Nephron (organoid): ENCODE measurements around the gene BTBD8.

ENCODE experiments used
- H3K27ac Mint-ChIP-seq, 3 experiments: 2 replicates each; pipeline ENCODE4 v1.8.0; 2020; ENCODE audit warnings: mixed read lengths in 3 of 3, mild to moderate bottlenecking in 2 of 3, moderate library complexity in 1 of 3
- H3K27me3 Mint-ChIP-seq: 2 replicates; pipeline ENCODE4 v1.8.0; 2021; ENCODE audit warnings: low read depth, mild to moderate bottlenecking, moderate library complexity, mixed read lengths
- H3K36me3 Mint-ChIP-seq: 2 replicates; pipeline ENCODE4 v1.8.0; 2020; ENCODE audit warnings: low read depth, mixed read lengths
- H3K4me1 Mint-ChIP-seq: 2 replicates; pipeline ENCODE4 v1.8.0; 2020; ENCODE audit warnings: mixed read lengths
- H3K4me3 Mint-ChIP-seq, 3 experiments: 2 replicates each; pipeline ENCODE4 v1.8.0; 2020; ENCODE audit warnings: mild to moderate bottlenecking in 3 of 3, mixed read lengths in 3 of 3, moderate library complexity in 2 of 3
- H3K9me3 Mint-ChIP-seq: 2 replicates; pipeline ENCODE4 v1.8.0; 2020; ENCODE audit warnings: mixed read lengths
- CTCF ChIP-seq, 3 experiments: fragments of 200-600 bp; sonication (generic); IDR thresholded peaks; one replicate each; pipeline ENCODE4 v1.5.0; 2021; ENCODE audit warnings: antibody characterized with exemption in 3 of 3; ENCODE audit not compliant: unreplicated experiment in 3 of 3

BTBD8 gene

DNA sequence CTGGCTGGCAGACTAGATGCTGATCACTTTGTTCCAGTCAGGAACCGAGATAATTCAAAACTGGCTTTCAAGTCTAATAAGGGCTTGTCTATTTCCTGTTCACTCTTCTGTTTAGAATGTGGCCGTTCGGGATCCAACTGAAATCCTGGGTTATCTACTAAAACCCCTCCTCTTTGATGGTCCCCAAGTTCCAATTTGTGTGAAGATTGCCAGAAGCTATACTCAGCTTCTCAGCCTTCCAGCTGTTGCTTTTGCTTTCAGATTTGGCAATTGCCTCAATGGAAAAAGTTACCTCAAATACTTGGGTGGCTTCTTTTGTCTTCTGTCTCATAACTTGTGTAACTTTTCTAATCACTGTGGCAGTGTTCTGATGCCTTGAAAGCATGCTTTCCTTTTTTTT, 43.7 kb downstream of the BTBD8 start:
- Mint-ChIP-seq H3K27ac (no peak overlapping the region), H3K27me3 (no peaks in the 10 kb centered on the region), H3K9me3 (no peaks in the 10 kb centered on the region), H3K36me3 (peaks cover 3% of the 10 kb centered on the region), H3K4me1 (no peaks in the 10 kb centered on the region), H3K4me3 (no peak overlapping the region)
- no peak for TF ChIP-seq CTCF (IDR thresholded peaks at IDR 0.05; ENCODE audit: unreplicated experiment in 3 of 3)

DNA sequence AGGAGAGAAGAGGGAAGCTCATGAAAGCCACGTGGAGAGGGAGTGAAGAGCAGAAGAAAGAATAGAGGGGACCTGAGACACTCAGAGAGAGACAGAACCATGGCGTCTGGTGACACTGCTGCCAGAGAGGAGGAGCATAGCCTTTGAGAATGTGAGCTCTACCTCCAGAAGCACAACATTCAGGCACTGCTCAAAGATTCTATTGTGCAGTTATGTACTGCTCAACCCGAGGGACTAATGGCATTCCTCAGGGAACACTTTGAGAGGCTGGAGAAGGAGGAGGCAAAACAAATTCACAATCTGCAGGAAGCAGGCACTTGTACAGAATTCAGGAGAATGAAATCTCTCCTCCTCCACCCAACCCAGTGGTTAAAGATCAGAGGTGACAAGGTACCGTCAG, 45.1 kb downstream of the BTBD8 start:
- no peaks in the 10 kb centered on the region for H3K4me1 Mint-ChIP-seq
- no peaks in the 10 kb centered on the region for H3K9me3 Mint-ChIP-seq

GRCh38 chr1:92126088-92126487, 45.9 kb downstream of the BTBD8 start:
- H3K36me3 Mint-ChIP-seq, result peaks cover 12% of the 10 kb centered on the region

More for the DNA sequence above, 45.1 kb downstream of the BTBD8 start:
- Mint-ChIP-seq H3K27me3 (no peaks in the 10 kb centered on the region), H3K36me3 (peaks cover 10% of the 10 kb centered on the region), H3K4me3 (no peak overlapping the region), H3K27ac (no peak overlapping the region)
- no peak for TF ChIP-seq CTCF (IDR thresholded peaks at IDR 0.05; ENCODE audit: unreplicated experiment in 3 of 3)

GRCh38 chr1:92134331-92134730, 54.2 kb downstream of the BTBD8 start:
- Mint-ChIP-seq H3K27me3 (no peaks in the 10 kb centered on the region), H3K36me3 (peaks cover 20% of the 10 kb centered on the region), H3K9me3 (no peaks in the 10 kb centered on the region), H3K4me1 (no peaks in the 10 kb centered on the region), H3K27ac (no peak overlapping the region), H3K4me3 (no peak overlapping the region)
- TF ChIP-seq CTCF (IDR thresholded peaks at IDR 0.05; ENCODE audit: unreplicated experiment in 3 of 3), result no peak

More at GRCh38 chr1:92126088-92126487, 45.9 kb downstream of the BTBD8 start:
- Mint-ChIP-seq H3K27me3 (no peaks in the 10 kb centered on the region), H3K4me3 (no peak overlapping the region), H3K9me3 (no peaks in the 10 kb centered on the region), H3K4me1 (no peaks in the 10 kb centered on the region), H3K27ac (no peak overlapping the region)
- TF ChIP-seq CTCF (IDR thresholded peaks at IDR 0.05; ENCODE audit: unreplicated experiment in 3 of 3), result no peak

DNA sequence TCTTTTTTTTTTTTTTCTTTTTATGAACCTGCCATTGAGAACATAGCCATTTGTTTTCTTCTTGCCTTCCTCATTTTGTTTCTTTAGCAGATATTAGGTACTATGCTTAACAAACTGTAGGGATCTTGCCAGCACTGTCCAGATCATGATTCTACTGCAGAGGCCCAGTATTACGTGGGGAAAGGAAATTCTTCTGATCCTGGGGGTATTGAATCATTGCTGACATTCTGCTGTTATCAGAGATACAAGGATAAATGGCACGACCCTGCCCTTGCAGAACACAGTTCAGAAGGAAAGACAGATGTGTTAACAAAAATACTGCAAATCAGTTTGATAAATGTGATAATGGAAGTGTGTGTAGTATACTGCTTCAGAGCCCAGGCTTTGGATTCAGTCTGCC, 56.2 kb downstream of the BTBD8 start:
- H3K9me3 Mint-ChIP-seq, result no peaks in the 10 kb centered on the region
- peaks cover 11% of the 10 kb centered on the region for H3K36me3 Mint-ChIP-seq
- H3K27ac Mint-ChIP-seq, result no peak overlapping the region
- H3K4me3 Mint-ChIP-seq, result no peak overlapping the region
- no peaks in the 10 kb centered on the region for H3K4me1 Mint-ChIP-seq
- no peak for TF ChIP-seq CTCF (IDR thresholded peaks at IDR 0.05; ENCODE audit: unreplicated experiment in 3 of 3)
- no peaks in the 10 kb centered on the region for H3K27me3 Mint-ChIP-seq

- H3K4me1 Mint-ChIP-seq, result no peaks in the 10 kb centered on the region
- H3K9me3 Mint-ChIP-seq, result peaks cover 35% of the 10 kb centered on the region
- no peak overlapping the region for H3K27ac Mint-ChIP-seq
- H3K27me3 Mint-ChIP-seq, result no peaks in the 10 kb centered on the region
- H3K36me3 Mint-ChIP-seq, result peaks cover 38% of the 10 kb centered on the region
- H3K4me3 Mint-ChIP-seq, result no peak overlapping the region
- no peak for TF ChIP-seq CTCF (IDR thresholded peaks at IDR 0.05; ENCODE audit: unreplicated experiment in 3 of 3)
These were observed 74.8 kb downstream of the BTBD8 start for GRCh38 chr1:92154934-92155333.
